Transverse colon (tissue), 4 donors: ENCODE data around the gene TRAF3.

Experiments
- POLR2AphosphoS5 ChIP-seq, 3 donors: sonication (generic); formaldehyde crosslinking; IDR thresholded peaks; one replicate each; pipeline ENCODE4 v1.6.1; 2016; ENCODE audit warnings: antibody characterized with exemption in 3 of 3
- TF ChIP-seq, protein P1 (sequence below), 5 experiments: fragments of 200-600 bp in 3 of 5; fragments of 450-650 bp in 2 of 5; sonication (generic) in 3 of 5; IDR thresholded peaks; 1 replicate in 2 of 5; 2 replicates in 3 of 5; pipeline ENCODE4 v1.5.1; 2016 to 2017; ENCODE audit warnings: antibody characterized with exemption in 5 of 5, inconsistent platforms in 3 of 5, mild to moderate bottlenecking in 2 of 5, moderate library complexity in 1 of 5

DNA sequence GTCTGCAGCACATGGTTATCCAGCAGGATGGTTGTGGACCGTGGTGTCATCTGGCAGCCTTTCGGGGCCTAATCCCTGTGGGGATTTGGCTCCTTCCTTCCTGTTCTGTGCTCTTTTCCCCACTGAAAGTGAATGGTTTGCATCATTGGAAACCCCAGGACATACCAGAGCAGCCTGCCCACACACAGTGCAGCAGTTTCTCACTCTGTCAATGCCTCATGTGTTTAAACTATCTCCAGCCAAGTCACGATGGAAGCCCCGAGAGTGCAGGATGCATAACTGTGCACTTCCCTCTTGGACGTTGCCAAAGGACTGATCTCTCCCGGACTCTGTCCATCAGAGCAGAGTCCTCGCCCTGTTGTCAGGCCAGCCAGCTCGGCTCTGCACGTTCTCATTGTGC is 116.2 kb downstream of the TRAF3 start:
- TF ChIP-seq, protein P1, sequence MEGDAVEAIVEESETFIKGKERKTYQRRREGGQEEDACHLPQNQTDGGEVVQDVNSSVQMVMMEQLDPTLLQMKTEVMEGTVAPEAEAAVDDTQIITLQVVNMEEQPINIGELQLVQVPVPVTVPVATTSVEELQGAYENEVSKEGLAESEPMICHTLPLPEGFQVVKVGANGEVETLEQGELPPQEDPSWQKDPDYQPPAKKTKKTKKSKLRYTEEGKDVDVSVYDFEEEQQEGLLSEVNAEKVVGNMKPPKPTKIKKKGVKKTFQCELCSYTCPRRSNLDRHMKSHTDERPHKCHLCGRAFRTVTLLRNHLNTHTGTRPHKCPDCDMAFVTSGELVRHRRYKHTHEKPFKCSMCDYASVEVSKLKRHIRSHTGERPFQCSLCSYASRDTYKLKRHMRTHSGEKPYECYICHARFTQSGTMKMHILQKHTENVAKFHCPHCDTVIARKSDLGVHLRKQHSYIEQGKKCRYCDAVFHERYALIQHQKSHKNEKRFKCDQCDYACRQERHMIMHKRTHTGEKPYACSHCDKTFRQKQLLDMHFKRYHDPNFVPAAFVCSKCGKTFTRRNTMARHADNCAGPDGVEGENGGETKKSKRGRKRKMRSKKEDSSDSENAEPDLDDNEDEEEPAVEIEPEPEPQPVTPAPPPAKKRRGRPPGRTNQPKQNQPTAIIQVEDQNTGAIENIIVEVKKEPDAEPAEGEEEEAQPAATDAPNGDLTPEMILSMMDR (IDR thresholded peaks at IDR 0.05) = no peak
- peak; percentile 63 to 69 (median 65) for TF ChIP-seq POLR2AphosphoS5 (IDR thresholded peaks at IDR 0.05)
